Measurements from ENCODE around the gene CAPZB. TPM values are rescaled to one million over a fixed set of nuclear protein-coding genes. Genes with fewer than 3 reads are reported as not detected.

CAPZB gene
- total RNA-seq (2014; rRNA removed; shearing (Covaris generic)): 188 and 229 TPM in 2 replicates
- polyA plus RNA-seq (2016; fragmentation: Nextera tagmentation; extraction: Ambion mirVana): 494 and 506 TPM in 2 replicates

GRCh38 chr1:19485362-19486187 is at the start of gene CAPZB:
TSS of gene CAPZB (minus strand) at chr1:19485539. CDS start at chr1:19485438, 101 bp downstream.
- no peak for TF ChIP-seq EZH2phosphoT487 (IDR thresholded peaks at IDR 0.05; ENCODE audit: insufficient read depth, low read depth)
- Histone ChIP-seq H3K9me2 (ENCODE audit: insufficient read depth) (no peaks in the 10 kb centered on the region), H3F3A (ENCODE audit: insufficient read depth) (peaks cover 29% of the 10 kb centered on the region), H3K27me3 (replicated peaks; ENCODE audit: insufficient read depth) (no peaks in the 10 kb centered on the region), H3K4me2 (ENCODE audit: unreplicated experiment) (peak within 1 kb of the TSS; percentile 100), H2AFZ (peak within 1 kb of the TSS; percentile 56), H3K4me3 (peak within 1 kb of the TSS; percentile 91), H4K20me1 (ENCODE audit: insufficient read depth) (peaks cover 29% of the 10 kb centered on the region), H3K9ac (peak within 1 kb of the TSS; percentile 96), H3K9me3 (ENCODE audit: low read depth) (no peaks in the 10 kb centered on the region), H3K36me3 (ENCODE audit: low read depth) (no peaks in the 10 kb centered on the region), H3K27ac (peak within 1 kb of the TSS; percentile 82), H3K79me2 (ENCODE audit: insufficient read depth) (peaks cover 60% of the 10 kb centered on the region), H3K4me1 (ENCODE audit: insufficient read depth) (peaks cover 51% of the 10 kb centered on the region)
- in situ Hi-C loops (cut with MboI): loop anchor here (5.0 kb wide), 1 partner anchor 162 kb away; no protein-coding TSS in a partner anchor
- DNase-seq: peak; percentile 97
- 1 to 3% methylated on average over 16 to 27 of the region's 106 CpGs for WGBS, 2 experiments (ENCODE audit: low coverage in 1 of 2, low lambda C conversion rate in 2 of 2, missing lambda C conversion rate in 2 of 2)

GRCh38 chr1:19534281-19534680 is 48.9 kb upstream of the CAPZB start:
- WGBS, 2 experiments (ENCODE audit: low coverage in 1 of 2, low lambda C conversion rate in 2 of 2, missing lambda C conversion rate in 2 of 2): 72 to 73% methylated on average over 5 of the region's 5 CpGs
- Histone ChIP-seq H3K4me1 (ENCODE audit: insufficient read depth) (no peaks in the 10 kb centered on the region), H3K9me3 (ENCODE audit: low read depth) (no peaks in the 10 kb centered on the region), H3K27ac (no peak overlapping the region), H3K9me2 (ENCODE audit: insufficient read depth) (no peaks in the 10 kb centered on the region), H3K4me3 (no peak overlapping the region), H4K20me1 (ENCODE audit: insufficient read depth) (no peaks in the 10 kb centered on the region), H2AFZ (no peak overlapping the region), H3K36me3 (ENCODE audit: low read depth) (no peaks in the 10 kb centered on the region), H3K27me3 (replicated peaks; ENCODE audit: insufficient read depth) (no peaks in the 10 kb centered on the region), H3K4me2 (ENCODE audit: unreplicated experiment) (no peak overlapping the region), H3F3A (ENCODE audit: insufficient read depth) (no peaks in the 10 kb centered on the region), H3K9ac (no peak overlapping the region), H3K79me2 (ENCODE audit: insufficient read depth) (no peaks in the 10 kb centered on the region)
- no peak for TF ChIP-seq EZH2 (IDR thresholded peaks at IDR 0.05; ENCODE audit: insufficient read depth, poor library complexity, severe bottlenecking)
- no peak for TF ChIP-seq EZH2phosphoT487 (IDR thresholded peaks at IDR 0.05; ENCODE audit: insufficient read depth, low read depth)
- no peak for DNase-seq
- in situ Hi-C loops (cut with MboI): no loop called here

GRCh38 chr1:19533626-19534025 is 48.3 kb upstream of the CAPZB start:
- Histone ChIP-seq H3K4me2 (ENCODE audit: unreplicated experiment) (no peak overlapping the region), H3K4me1 (ENCODE audit: insufficient read depth) (no peaks in the 10 kb centered on the region), H2AFZ (no peak overlapping the region), H4K20me1 (ENCODE audit: insufficient read depth) (no peaks in the 10 kb centered on the region), H3K27me3 (replicated peaks; ENCODE audit: insufficient read depth) (no peaks in the 10 kb centered on the region), H3K27ac (no peak overlapping the region), H3K9me3 (ENCODE audit: low read depth) (no peaks in the 10 kb centered on the region), H3K9me2 (ENCODE audit: insufficient read depth) (no peaks in the 10 kb centered on the region), H3K4me3 (no peak overlapping the region), H3F3A (ENCODE audit: insufficient read depth) (no peaks in the 10 kb centered on the region), H3K36me3 (ENCODE audit: low read depth) (no peaks in the 10 kb centered on the region), H3K79me2 (ENCODE audit: insufficient read depth) (no peaks in the 10 kb centered on the region), H3K9ac (no peak overlapping the region)
- no peak for DNase-seq
- in situ Hi-C loops (cut with MboI): no loop called here
- 82 to 87% methylated on average over 7 of the region's 7 CpGs for WGBS, 2 experiments (ENCODE audit: low coverage in 1 of 2, low lambda C conversion rate in 2 of 2, missing lambda C conversion rate in 2 of 2)
- TF ChIP-seq EZH2phosphoT487 (IDR thresholded peaks at IDR 0.05; ENCODE audit: insufficient read depth, low read depth) (no peak), EZH2 (IDR thresholded peaks at IDR 0.05; ENCODE audit: insufficient read depth, poor library complexity, severe bottlenecking) (no peak)

DNA sequence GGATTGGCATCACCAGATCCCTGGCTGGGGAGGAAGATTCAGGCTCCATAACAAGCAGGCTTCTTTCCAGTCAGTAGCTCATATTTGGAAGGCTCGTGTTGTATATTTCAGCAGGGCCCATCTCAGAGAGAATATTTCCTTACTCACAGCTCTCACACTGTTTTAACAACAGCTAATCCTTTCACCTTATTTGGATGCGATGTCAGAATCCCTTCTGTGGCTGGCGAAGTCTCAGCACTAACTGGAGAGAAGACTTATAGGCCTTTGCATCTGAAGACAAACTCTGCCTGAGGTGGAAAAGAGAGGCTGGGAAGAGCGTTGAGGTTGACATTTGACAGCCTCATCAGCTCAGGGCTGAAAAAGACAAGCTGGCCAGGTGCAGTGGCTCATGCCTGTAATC is 47.2 kb upstream of the CAPZB start:
- in situ Hi-C loops (cut with MboI): no loop called here
- DNase-seq: no peak
- TF ChIP-seq EZH2phosphoT487 (IDR thresholded peaks at IDR 0.05; ENCODE audit: insufficient read depth, low read depth): no peak
- TF ChIP-seq EZH2 (IDR thresholded peaks at IDR 0.05; ENCODE audit: insufficient read depth, poor library complexity, severe bottlenecking): no peak
- Histone ChIP-seq H3K9me3 (ENCODE audit: low read depth) (no peaks in the 10 kb centered on the region), H2AFZ (no peak overlapping the region), H3K36me3 (ENCODE audit: low read depth) (no peaks in the 10 kb centered on the region), H3K4me1 (ENCODE audit: insufficient read depth) (no peaks in the 10 kb centered on the region), H3K9ac (no peak overlapping the region), H4K20me1 (ENCODE audit: insufficient read depth) (no peaks in the 10 kb centered on the region), H3K4me3 (no peak overlapping the region), H3F3A (ENCODE audit: insufficient read depth) (no peaks in the 10 kb centered on the region), H3K4me2 (ENCODE audit: unreplicated experiment) (no peak overlapping the region), H3K79me2 (ENCODE audit: insufficient read depth) (no peaks in the 10 kb centered on the region), H3K27ac (no peak overlapping the region), H3K27me3 (replicated peaks; ENCODE audit: insufficient read depth) (no peaks in the 10 kb centered on the region), H3K9me2 (ENCODE audit: insufficient read depth) (no peaks in the 10 kb centered on the region)
- 77 to 85% methylated on average over 4 of the region's 4 CpGs for WGBS, 2 experiments (ENCODE audit: low coverage in 1 of 2, low lambda C conversion rate in 2 of 2, missing lambda C conversion rate in 2 of 2)
